Left ventricle myocardium inferior (tissue), 1 donor: ENCODE data around the gene TRIO. TPM values are rescaled to one million over a fixed set of nuclear protein-coding genes. Genes with fewer than 3 reads are reported as not detected.

Source experiments
- DNase-seq: peaks from one replicate; pipeline ENCODE4 v3.0.0-alpha.2; 2020
- H3K27ac ChIP-seq: fragments of 200-600 bp; replicated peaks from 2 replicates; pipeline ENCODE4 v1.8.0; 2021
- H3K27me3 ChIP-seq: fragments of 200-600 bp; 2 replicates; pipeline ENCODE4 v1.8.0; 2021; ENCODE audit warnings: low read depth
- H3K36me3 ChIP-seq: fragments of 200-600 bp; 2 replicates; pipeline ENCODE4 v1.8.0; 2021
- H3K4me1 ChIP-seq: fragments of 200-600 bp; 2 replicates; pipeline ENCODE4 v1.8.0; 2021
- H3K4me3 ChIP-seq: fragments of 200-600 bp; 2 replicates; pipeline ENCODE4 v1.8.0; 2021; ENCODE audit warnings: mild to moderate bottlenecking, moderate library complexity
- H3K9me3 ChIP-seq: fragments of 200-600 bp; replicated peaks from 2 replicates; pipeline ENCODE4 v1.8.0; 2021
- intact Hi-C: fragments of 100-400 bp; cut with micrococcal nuclease; formaldehyde crosslinking; loops from one replicate; pipeline ENCODE4 v1.11.0; 2022
- total RNA-seq: library from RNA; stranded (reverse); fragmentation: NEBNext Ultra II Directional; extraction: Animal tissue kit (Norgen Biotek cat#: 25700); gene quantifications from one replicate; pipeline ENCODE4 v1.2.1, GENCODE V29; 2021
- TF ChIP-seq, protein P1 (sequence below): fragments of 200-600 bp; IDR thresholded peaks from 2 replicates; pipeline ENCODE4 v1.8.0; 2021; ENCODE audit warnings: antibody characterized with exemption, mild to moderate bottlenecking, borderline replicate concordance
- donor health status: DM: no; HTN: yes; CAD: no; lungs with severe emphysema.

Gene TRIO
- total RNA-seq, 1 donor from 2014 or later, result 52.8 TPM

DNA sequence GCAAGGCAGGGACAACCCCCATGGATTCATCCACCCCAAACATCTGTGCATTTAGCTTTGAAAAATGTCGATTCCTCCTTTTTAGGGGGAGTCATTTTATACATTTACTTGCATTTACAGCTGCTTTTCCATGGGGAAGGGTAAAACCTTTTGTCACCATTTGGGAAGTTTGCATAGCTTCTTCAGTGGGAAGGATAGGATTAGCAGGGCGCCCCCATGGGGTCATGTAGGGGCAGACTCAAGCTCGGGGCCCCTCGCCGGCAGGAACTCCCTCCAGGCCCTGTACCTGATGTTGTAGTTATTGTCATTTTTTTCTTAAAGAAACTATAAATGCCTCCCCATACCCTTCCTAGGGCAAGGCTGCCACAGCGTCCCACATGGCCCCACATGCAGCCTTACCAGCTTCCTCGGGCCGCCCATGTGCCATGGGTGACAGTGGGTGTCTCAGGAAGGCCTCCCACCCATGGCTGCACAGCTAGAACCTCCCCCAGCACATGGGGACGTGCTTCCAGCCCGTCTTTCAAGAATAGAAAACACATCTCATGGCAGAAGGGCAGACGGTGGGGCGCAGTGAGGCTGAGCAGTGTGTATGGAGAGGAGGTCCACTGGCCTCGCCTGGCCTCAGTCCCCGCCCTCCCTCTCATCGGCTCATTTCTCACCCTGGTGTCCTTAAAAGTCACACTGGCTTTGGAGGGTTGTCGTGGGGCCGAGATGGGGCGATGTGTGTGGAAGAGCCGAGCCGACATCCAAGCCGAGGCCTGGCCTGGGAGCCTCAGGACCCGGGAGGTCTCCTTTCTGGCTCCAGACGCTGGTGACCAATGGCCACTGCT, 362.4 kb downstream of the TRIO start:
- Histone ChIP-seq H3K27me3 (no peaks in the 10 kb centered on the region), H3K36me3 (peaks cover 83% of the 10 kb centered on the region), H3K4me1 (peaks cover 12% of the 10 kb centered on the region), H3K4me3 (no peak overlapping the region), H3K9me3 (no peaks in the 10 kb centered on the region), H3K27ac (no peak overlapping the region)
- TF ChIP-seq, protein P1, sequence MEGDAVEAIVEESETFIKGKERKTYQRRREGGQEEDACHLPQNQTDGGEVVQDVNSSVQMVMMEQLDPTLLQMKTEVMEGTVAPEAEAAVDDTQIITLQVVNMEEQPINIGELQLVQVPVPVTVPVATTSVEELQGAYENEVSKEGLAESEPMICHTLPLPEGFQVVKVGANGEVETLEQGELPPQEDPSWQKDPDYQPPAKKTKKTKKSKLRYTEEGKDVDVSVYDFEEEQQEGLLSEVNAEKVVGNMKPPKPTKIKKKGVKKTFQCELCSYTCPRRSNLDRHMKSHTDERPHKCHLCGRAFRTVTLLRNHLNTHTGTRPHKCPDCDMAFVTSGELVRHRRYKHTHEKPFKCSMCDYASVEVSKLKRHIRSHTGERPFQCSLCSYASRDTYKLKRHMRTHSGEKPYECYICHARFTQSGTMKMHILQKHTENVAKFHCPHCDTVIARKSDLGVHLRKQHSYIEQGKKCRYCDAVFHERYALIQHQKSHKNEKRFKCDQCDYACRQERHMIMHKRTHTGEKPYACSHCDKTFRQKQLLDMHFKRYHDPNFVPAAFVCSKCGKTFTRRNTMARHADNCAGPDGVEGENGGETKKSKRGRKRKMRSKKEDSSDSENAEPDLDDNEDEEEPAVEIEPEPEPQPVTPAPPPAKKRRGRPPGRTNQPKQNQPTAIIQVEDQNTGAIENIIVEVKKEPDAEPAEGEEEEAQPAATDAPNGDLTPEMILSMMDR, result no peak
- DNase-seq, result no peak
- intact Hi-C loops, result no loop called here

DNA sequence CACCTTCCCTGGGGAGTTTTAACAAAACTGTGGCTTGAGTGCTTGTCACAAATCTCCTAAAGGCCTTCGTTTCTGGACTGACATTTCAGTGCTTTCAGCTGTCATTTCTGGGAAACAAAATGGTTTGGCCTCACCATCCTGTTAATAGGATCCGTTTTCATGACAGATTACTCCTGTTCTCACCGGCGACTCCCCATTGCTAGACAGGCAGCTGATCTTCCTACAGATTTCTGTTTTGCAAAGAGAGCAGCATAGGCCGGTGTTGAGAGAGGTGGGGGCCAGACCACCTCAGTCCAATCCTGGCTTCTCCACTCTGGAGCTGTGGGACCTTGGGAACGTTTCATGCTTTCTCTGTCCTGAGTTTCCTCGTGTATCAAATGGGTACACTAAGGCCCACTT, 363.0 kb downstream of the TRIO start:
- Histone ChIP-seq H3K4me1 (peaks cover 12% of the 10 kb centered on the region), H3K36me3 (peaks cover 77% of the 10 kb centered on the region), H3K27ac (no peak overlapping the region), H3K9me3 (no peaks in the 10 kb centered on the region), H3K27me3 (no peaks in the 10 kb centered on the region), H3K4me3 (no peak overlapping the region)
- no peak for DNase-seq
- intact Hi-C loops, result no loop called here
- TF ChIP-seq, protein P1, result no peak

DNA sequence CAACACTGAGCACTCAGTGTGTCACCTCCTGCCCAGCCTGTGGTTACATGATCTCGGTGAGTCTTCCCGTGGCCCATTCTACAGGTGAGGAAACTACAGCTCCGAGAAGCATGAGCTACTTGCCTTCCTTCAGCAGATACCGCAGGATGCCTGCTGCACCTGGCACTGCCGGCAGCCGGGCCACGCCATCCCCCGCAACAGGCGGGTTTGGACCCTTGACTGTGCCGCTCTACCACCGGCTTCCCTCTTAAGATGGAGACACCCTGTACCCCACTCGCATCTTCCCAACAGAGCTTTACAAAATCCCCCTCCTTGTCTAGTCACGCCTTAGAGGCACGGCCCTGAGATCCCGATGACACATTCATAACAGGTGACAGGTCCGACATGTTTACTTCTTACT, 363.5 kb downstream of the TRIO start:
- TF ChIP-seq, protein P1, result no peak
- Histone ChIP-seq H3K27me3 (no peaks in the 10 kb centered on the region), H3K9me3 (no peaks in the 10 kb centered on the region), H3K27ac (no peak overlapping the region), H3K36me3 (peaks cover 72% of the 10 kb centered on the region), H3K4me3 (no peak overlapping the region), H3K4me1 (peaks cover 12% of the 10 kb centered on the region)
- intact Hi-C loops, result no loop called here
- DNase-seq, result no peak

DNA sequence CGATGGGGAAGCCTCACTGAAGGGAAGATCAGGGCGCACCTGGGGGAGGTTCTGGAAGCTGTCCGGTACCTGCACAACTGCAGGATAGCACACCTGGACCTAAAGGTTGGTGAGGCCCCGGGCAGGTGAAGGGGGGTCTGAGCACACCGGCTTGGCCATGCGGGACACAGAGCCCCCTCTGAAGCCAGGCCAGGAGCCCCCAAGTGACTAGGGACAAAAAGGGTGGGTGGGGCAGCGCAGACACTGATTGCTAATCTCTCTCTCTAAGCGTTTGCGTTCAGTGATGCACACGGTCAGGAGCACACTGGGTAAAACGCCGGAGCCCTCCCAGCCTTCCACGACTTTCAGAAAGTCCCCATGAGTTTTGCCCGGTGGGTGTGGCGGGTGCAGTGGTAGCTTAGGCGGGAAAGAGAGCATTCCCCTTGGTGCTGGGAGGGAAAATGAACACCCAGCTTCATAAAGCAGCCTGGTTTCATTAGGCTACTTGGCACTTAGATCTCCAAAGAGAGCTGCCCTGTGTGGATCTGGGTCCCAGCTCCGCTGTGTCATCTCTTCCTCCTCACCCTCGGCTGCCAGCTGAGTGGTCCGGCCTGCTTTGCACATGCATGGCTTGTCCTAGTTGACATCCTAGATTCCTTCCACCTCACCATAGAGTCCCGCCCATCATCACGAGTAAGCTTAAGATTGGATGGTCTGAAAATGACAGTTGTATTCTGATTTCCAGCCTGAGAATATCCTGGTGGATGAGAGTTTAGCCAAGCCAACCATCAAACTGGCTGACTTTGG, 364.2 kb downstream of the TRIO start:
- Histone ChIP-seq H3K27ac (no peak overlapping the region), H3K27me3 (no peaks in the 10 kb centered on the region), H3K36me3 (peaks cover 65% of the 10 kb centered on the region), H3K4me3 (no peak overlapping the region), H3K9me3 (no peaks in the 10 kb centered on the region), H3K4me1 (peaks cover 12% of the 10 kb centered on the region)
- DNase-seq, result no peak
- TF ChIP-seq, protein P1, result no peak
- intact Hi-C loops, result no loop called here

DNA sequence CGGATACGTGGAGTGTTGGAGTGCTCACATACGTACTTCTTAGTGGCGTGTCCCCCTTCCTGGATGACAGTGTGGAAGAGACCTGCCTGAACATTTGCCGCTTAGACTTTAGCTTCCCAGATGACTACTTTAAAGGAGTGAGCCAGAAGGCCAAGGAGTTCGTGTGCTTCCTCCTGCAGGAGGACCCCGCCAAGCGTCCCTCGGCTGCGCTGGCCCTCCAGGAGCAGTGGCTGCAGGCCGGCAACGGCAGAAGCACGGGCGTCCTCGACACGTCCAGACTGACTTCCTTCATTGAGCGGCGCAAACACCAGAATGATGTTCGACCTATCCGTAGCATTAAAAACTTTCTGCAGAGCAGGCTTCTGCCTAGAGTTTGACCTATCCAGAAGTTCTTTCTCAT, 364.9 kb downstream of the TRIO start:
- Histone ChIP-seq H3K4me1 (peaks cover 7% of the 10 kb centered on the region), H3K4me3 (no peak overlapping the region), H3K9me3 (no peaks in the 10 kb centered on the region), H3K36me3 (peaks cover 58% of the 10 kb centered on the region), H3K27me3 (no peaks in the 10 kb centered on the region), H3K27ac (no peak overlapping the region)
- TF ChIP-seq, protein P1, result no peak
- DNase-seq, result no peak
- intact Hi-C loops, result no loop called here
